HepG2 (cell line): ENCODE results near the gene ABCB9. TPM values are rescaled to one million over a fixed set of nuclear protein-coding genes. Genes with fewer than 3 reads are reported as not detected.
A peak's percentile ranks its signal among the peaks of the same experiment; 100 is the strongest.

Source experiments
- FOXO4 ChIP-seq: sonication (generic); formaldehyde crosslinking; conservative IDR thresholded peaks from 2 replicates; pipeline ENCODE4 v1.8.1; 2023; ENCODE audit warnings: missing genetic modification reagents
- HNF4G ChIP-seq, 2 experiments: sonication (generic) in 1 of 2; formaldehyde crosslinking in 1 of 2; IDR thresholded peaks; 2 replicates each; pipeline versions ENCODE4 v1.4.0 to v1.6.1; 2011 to 2020; ENCODE audit warnings: borderline replicate concordance in 2 of 2, low read depth in 2 of 2, mild to moderate bottlenecking in 2 of 2, low read length in 1 of 2, missing genetic modification reagents in 1 of 2, moderate library complexity in 1 of 2
- HNRNPUL1 ChIP-seq: fragments of 200-400 bp; formaldehyde crosslinking; IDR thresholded peaks from 2 replicates; pipeline ENCODE4 v1.6.1; 2017; ENCODE audit warnings: low read depth, mild to moderate bottlenecking, low read length, moderate library complexity
- HOXA7 ChIP-seq: sonication (generic); formaldehyde crosslinking; IDR thresholded peaks from 2 replicates; pipeline ENCODE4 v1.8.1; 2022; ENCODE audit warnings: mild to moderate bottlenecking, missing genetic modification reagents, moderate library complexity
- KLF16 ChIP-seq, 2 experiments: sonication (generic) in 1 of 2; formaldehyde crosslinking in 1 of 2; IDR thresholded peaks; 2 replicates each; pipeline versions ENCODE4 v1.6.1 to v1.8.0; 2016 to 2023; ENCODE audit warnings: missing genetic modification reagents in 2 of 2, missing compliant biosample characterization in 1 of 2
- MEIS1 ChIP-seq: sonication (generic); formaldehyde crosslinking; IDR thresholded peaks from 2 replicates; pipeline ENCODE4 v1.9.0; 2021; ENCODE audit warnings: mild to moderate bottlenecking, missing genetic modification reagents, moderate library complexity, borderline replicate concordance
- NR1H2 ChIP-seq: sonication (generic); formaldehyde crosslinking; IDR thresholded peaks from 2 replicates; pipeline ENCODE4 v1.8.1; 2022; ENCODE audit warnings: low read depth, missing genetic modification reagents, borderline replicate concordance
- RARG ChIP-seq: sonication (generic); formaldehyde crosslinking; IDR thresholded peaks from 2 replicates; pipeline ENCODE4 v1.4.0; 2020; ENCODE audit warnings: low read depth, mild to moderate bottlenecking, missing genetic modification reagents
- RBAK ChIP-seq: sonication (generic); formaldehyde crosslinking; IDR thresholded peaks from 2 replicates; pipeline ENCODE4 v1.5.1; 2020; ENCODE audit warnings: mild to moderate bottlenecking, missing genetic modification reagents
- ZBTB49 ChIP-seq: sonication (generic); formaldehyde crosslinking; IDR thresholded peaks from 2 replicates; pipeline ENCODE4 v1.4.0; 2020; ENCODE audit warnings: missing genetic modification reagents, borderline replicate concordance
- ZNF44 ChIP-seq: sonication (generic); formaldehyde crosslinking; IDR thresholded peaks from 2 replicates; pipeline ENCODE4 v1.5.1; 2020; ENCODE audit warnings: mild to moderate bottlenecking, missing genetic modification reagents
- ZNF546 ChIP-seq: sonication (generic); formaldehyde crosslinking; conservative IDR thresholded peaks from 2 replicates; pipeline ENCODE4 v1.8.1; 2023; ENCODE audit warnings: mild to moderate bottlenecking, missing genetic modification reagents
- polyA plus RNA-seq, 8 experiments: library from polyadenylated mRNA; depleted of rRNA in 3 of 8; stranded (reverse) in 7 of 8; unstranded in 1 of 8; fragments of >200 nt; fragmentation: Illumina TruSeq in 4 of 8; extraction: Trizol in 4 of 8; gene quantifications; 2 replicates each; pipeline versions ENCODE4 v1.2.1 to v1.2.3, GENCODE V29; 2011 to 2016; ENCODE audit warnings: low read depth in 4 of 8, missing spikeins in 1 of 8, mixed read lengths in 1 of 8; ENCODE audit not compliant: insufficient read depth in 1 of 8
- total RNA-seq, 5 experiments: library from RNA; depleted of rRNA; stranded (reverse); fragments of >200 nt; fragmentation: Illumina TruSeq; extraction: Trizol; gene quantifications; 2 replicates each; pipeline ENCODE4 v1.2.3, GENCODE V29; 2016; ENCODE audit warnings: low read depth in 1 of 5
- TF ChIP-seq, protein P1 (sequence below): IDR thresholded peaks from 2 replicates; pipeline ENCODE4 v1.6.1; 2016; ENCODE audit warnings: low read depth, missing genetic modification reagents, missing compliant biosample characterization
- TF ChIP-seq, protein P2 (sequence below): fragments of 450-650 bp; IDR thresholded peaks from 2 replicates; pipeline ENCODE4 v1.6.1; 2017
- TF ChIP-seq, protein P3 (sequence below): sonication (generic); formaldehyde crosslinking; IDR thresholded peaks from 2 replicates; pipeline ENCODE4 v1.4.0; 2020; ENCODE audit warnings: missing genetic modification reagents, borderline replicate concordance

Gene ABCB9
- total and polyA plus RNA-seq, 2 of the 13 experiments (the other 11 are each of a cell fraction or from before 2014, with no cell fraction given), result 5.1 to 6.0 TPM

GRCh38 chr12:122965851-122966742, at the start of gene ABCB9 (continued):
- TF ChIP-seq FOXO4 (CRISPR knock-in tag) (no peak), HNRNPUL1 (no peak), MEIS1 (0 out of 2 replicates have a peak, but pooled peaks have one; percentile 22), ZNF44 (no peak), HOXA7 (no peak), HNF4G (IDR thresholded peaks at IDR 0.05; ENCODE audit: borderline replicate concordance, low read depth, low read length) (no peak), HNF4G (CRISPR knock-in tag; IDR thresholded peaks at IDR 0.05; ENCODE audit: borderline replicate concordance, low read depth) (no peak), ZBTB49 (CRISPR knock-in tag) (no peak), KLF16 (CRISPR knock-in tag; IDR thresholded peaks at IDR 0.05) (0 out of 4 replicates have a peak, but pooled peaks of 1 of the 2 experiments have one; percentile 24), RBAK (no peak), RARG (no peak), NR1H2 (no peak), ZNF546 (CRISPR knock-in tag) (no peak)
- TF ChIP-seq, protein P1, sequence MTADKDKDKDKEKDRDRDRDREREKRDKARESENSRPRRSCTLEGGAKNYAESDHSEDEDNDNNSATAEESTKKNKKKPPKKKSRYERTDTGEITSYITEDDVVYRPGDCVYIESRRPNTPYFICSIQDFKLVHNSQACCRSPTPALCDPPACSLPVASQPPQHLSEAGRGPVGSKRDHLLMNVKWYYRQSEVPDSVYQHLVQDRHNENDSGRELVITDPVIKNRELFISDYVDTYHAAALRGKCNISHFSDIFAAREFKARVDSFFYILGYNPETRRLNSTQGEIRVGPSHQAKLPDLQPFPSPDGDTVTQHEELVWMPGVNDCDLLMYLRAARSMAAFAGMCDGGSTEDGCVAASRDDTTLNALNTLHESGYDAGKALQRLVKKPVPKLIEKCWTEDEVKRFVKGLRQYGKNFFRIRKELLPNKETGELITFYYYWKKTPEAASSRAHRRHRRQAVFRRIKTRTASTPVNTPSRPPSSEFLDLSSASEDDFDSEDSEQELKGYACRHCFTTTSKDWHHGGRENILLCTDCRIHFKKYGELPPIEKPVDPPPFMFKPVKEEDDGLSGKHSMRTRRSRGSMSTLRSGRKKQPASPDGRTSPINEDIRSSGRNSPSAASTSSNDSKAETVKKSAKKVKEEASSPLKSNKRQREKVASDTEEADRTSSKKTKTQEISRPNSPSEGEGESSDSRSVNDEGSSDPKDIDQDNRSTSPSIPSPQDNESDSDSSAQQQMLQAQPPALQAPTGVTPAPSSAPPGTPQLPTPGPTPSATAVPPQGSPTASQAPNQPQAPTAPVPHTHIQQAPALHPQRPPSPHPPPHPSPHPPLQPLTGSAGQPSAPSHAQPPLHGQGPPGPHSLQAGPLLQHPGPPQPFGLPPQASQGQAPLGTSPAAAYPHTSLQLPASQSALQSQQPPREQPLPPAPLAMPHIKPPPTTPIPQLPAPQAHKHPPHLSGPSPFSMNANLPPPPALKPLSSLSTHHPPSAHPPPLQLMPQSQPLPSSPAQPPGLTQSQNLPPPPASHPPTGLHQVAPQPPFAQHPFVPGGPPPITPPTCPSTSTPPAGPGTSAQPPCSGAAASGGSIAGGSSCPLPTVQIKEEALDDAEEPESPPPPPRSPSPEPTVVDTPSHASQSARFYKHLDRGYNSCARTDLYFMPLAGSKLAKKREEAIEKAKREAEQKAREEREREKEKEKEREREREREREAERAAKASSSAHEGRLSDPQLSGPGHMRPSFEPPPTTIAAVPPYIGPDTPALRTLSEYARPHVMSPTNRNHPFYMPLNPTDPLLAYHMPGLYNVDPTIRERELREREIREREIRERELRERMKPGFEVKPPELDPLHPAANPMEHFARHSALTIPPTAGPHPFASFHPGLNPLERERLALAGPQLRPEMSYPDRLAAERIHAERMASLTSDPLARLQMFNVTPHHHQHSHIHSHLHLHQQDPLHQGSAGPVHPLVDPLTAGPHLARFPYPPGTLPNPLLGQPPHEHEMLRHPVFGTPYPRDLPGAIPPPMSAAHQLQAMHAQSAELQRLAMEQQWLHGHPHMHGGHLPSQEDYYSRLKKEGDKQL (CRISPR knock-in tag), result no peak
- TF ChIP-seq, protein P2, sequence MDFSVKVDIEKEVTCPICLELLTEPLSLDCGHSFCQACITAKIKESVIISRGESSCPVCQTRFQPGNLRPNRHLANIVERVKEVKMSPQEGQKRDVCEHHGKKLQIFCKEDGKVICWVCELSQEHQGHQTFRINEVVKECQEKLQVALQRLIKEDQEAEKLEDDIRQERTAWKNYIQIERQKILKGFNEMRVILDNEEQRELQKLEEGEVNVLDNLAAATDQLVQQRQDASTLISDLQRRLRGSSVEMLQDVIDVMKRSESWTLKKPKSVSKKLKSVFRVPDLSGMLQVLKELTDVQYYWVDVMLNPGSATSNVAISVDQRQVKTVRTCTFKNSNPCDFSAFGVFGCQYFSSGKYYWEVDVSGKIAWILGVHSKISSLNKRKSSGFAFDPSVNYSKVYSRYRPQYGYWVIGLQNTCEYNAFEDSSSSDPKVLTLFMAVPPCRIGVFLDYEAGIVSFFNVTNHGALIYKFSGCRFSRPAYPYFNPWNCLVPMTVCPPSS, result no peak
- TF ChIP-seq, protein P3, sequence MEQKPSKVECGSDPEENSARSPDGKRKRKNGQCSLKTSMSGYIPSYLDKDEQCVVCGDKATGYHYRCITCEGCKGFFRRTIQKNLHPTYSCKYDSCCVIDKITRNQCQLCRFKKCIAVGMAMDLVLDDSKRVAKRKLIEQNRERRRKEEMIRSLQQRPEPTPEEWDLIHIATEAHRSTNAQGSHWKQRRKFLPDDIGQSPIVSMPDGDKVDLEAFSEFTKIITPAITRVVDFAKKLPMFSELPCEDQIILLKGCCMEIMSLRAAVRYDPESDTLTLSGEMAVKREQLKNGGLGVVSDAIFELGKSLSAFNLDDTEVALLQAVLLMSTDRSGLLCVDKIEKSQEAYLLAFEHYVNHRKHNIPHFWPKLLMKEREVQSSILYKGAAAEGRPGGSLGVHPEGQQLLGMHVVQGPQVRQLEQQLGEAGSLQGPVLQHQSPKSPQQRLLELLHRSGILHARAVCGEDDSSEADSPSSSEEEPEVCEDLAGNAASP, result no peak
